Activated T-cell treated with anti-CD3 and anti-CD28 coated beads, Interleukin-2, amount 50 U/mL, for 72 hours (primary cell): ENCODE measurements around the gene UNC45A. TPM values are rescaled to one million over a fixed set of nuclear protein-coding genes. Genes with fewer than 3 reads are reported as not detected.

Source experiments
- ATAC-seq, 2 donors: fragments of 150-1000 bp; cut with Tn5 transposase; replicated peaks in 1 of 2; 2 replicates each; pipeline ENCODE4 v1.10.0; 2021; ENCODE audit warnings: moderate library complexity in 2 of 2, mild to moderate bottlenecking in 1 of 2
- DNase-seq, 2 donors: peaks; one replicate each; pipeline ENCODE4 v3.0.0; 2021 to 2022; ENCODE audit warnings: mixed read lengths in 1 of 2
- H3K27ac Mint-ChIP-seq: one replicate; pipeline ENCODE4 v1.8.0; 2022; ENCODE audit warnings: mild to moderate bottlenecking, moderate library complexity, mixed read lengths
- H3K27me3 Mint-ChIP-seq: one replicate; pipeline ENCODE4 v1.8.0; 2022; ENCODE audit warnings: low read depth, mixed read lengths
- H3K36me3 Mint-ChIP-seq, 2 donors: one replicate each; pipeline ENCODE4 v1.8.0; 2022; ENCODE audit warnings: mixed read lengths in 2 of 2, mild to moderate bottlenecking in 1 of 2; ENCODE audit not compliant: insufficient read depth in 2 of 2
- H3K4me1 Mint-ChIP-seq: one replicate; pipeline ENCODE4 v1.8.0; 2022; ENCODE audit warnings: low read depth, mixed read lengths
- H3K4me3 Mint-ChIP-seq, 2 donors: one replicate each; pipeline ENCODE4 v1.8.0; 2022; ENCODE audit warnings: mild to moderate bottlenecking in 2 of 2, mixed read lengths in 2 of 2, moderate library complexity in 2 of 2
- H3K9me3 Mint-ChIP-seq, 2 donors: one replicate each; pipeline ENCODE4 v1.8.0; 2022; ENCODE audit warnings: mixed read lengths in 2 of 2
- total RNA-seq, 2 donors: library from RNA; stranded (reverse); gene quantifications; one replicate each; pipeline ENCODE4 v1.2.3, GENCODE V29; 2022

UNC45A gene
- total RNA-seq, 2 donors from 2014 or later: 65.9 to 76.8 TPM

DNA sequence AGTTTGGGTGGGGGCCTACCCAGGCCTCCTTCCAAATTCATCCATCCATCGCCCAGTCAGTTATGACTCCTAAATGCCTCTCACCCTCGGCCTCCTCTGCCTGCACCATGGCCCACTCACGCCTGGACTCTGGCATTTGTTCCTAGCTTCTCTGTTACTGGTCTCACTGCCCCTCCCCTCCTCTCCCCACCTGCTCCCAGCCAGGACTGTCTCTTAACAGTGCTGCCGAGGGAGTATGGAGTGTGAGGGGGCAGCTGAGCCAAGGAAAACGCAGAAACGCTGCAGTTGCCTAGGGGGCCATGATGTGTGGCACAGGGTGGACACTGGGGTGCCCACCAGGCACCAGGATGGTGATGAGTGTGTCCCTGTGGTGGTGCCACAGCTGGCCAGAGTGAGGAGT, 22.7 kb downstream of the UNC45A start:
- ATAC-seq: no peak
- Mint-ChIP-seq H3K4me3 (peak overlapping the region; percentile 21 to 70), H3K9me3 (no peaks in the 10 kb centered on the region), H3K36me3 (peaks cover 8 to 11% of the 10 kb centered on the region in 2 donors), H3K4me1 (peaks cover 10% of the 10 kb centered on the region), H3K27me3 (no peaks in the 10 kb centered on the region), H3K27ac (no peak overlapping the region)
- DNase-seq: no peak

DNA sequence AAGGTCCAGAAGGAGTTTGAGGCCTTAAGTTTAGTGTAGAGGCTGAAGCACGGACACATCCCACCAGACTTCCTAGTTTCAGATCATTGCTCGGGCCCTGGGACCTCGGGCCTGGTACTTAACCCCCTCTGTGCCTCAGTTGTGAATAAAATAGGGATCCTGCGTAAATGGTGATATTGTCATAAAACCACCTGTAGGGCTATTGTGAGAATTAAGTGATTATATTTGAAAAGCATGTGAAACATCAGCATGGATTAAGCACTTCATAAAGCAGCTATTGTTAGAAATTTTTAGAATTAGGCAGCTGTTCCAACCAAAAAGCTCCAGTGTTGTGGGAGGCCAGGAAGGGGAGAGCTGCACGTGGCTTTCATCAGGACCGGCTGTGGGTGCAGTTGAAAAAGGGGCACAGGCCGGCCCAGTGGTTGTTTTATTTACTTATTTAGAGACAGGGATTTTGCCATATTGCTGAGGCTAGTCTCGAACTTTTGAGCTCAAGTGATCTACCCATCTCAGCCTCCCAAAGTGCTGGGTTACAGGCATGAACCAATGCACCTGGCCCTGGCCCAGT, 24.0 kb downstream of the UNC45A start:
- no peak for DNase-seq
- Mint-ChIP-seq H3K4me1 (peaks cover 5% of the 10 kb centered on the region), H3K4me3 (no peak overlapping the region), H3K9me3 (no peaks in the 10 kb centered on the region), H3K36me3 (peaks cover 6 to 21% of the 10 kb centered on the region in 2 donors), H3K27me3 (no peaks in the 10 kb centered on the region), H3K27ac (no peak overlapping the region)
- no peak for ATAC-seq

DNA sequence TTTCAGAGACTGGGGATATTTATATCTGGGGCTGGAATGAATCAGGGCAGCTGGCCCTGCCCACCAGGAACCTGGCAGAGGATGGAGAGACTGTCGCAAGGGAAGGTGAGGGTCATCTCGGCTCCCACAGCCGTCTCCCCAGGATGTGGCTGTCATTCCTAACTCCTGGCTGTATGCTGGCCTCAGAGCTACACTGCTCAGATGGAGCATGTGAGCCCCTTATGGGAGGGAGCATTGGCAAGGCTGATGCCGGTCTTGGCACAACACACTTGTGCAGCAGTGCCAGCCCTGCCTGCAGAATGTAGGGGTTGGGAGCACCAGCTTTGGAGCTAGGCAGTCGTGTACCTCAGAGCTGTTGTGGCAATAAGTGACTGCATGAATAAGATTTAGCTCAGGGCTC, 24.8 kb downstream of the UNC45A start:
- Mint-ChIP-seq H3K27me3 (no peaks in the 10 kb centered on the region), H3K9me3 (no peaks in the 10 kb centered on the region), H3K36me3 (peaks cover 6 to 25% of the 10 kb centered on the region in 2 donors), H3K27ac (no peak overlapping the region), H3K4me1 (no peaks in the 10 kb centered on the region), H3K4me3 (no peak overlapping the region)
- DNase-seq (no peak), ATAC-seq (no peak)

DNA sequence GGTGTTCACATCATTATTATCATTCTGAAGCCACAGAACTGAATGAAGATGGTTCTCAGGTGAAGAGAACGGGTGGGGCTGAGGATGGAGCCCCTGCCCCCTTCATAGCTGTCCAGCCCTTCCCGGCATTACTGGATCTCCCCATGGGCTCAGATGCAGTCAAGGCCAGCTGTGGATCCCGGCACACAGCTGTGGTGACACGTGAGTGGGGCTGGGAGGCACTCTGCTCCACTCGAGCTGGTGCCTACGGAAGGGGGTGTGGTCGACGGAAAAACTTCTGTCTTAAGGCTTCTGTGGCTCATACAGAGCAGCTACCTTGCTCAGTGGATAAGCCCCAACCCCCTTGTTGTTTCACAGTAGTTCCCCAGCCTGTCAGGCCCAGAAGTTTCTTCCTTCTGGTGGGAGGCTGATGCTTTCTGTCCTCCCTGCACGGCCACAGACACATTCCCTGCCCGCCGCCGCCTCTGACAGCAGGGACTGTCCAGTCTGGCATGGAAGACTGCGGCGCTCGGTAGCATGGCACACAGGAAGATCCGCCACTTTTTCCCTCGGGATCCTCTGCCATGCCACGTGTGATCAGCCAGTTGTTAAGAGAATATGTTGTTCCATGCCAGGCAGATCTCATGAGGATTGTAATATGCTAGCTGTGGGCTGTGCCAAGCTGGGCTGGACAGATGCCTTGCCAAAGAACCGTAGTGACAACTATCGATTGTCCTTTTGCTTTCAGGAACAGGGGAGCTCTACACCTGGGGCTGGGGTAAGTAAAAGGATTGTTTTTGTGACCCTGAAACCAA, 25.4 kb downstream of the UNC45A start:
- Mint-ChIP-seq H3K9me3 (no peaks in the 10 kb centered on the region), H3K27ac (no peak overlapping the region), H3K27me3 (no peaks in the 10 kb centered on the region), H3K36me3 (peaks cover 9 to 26% of the 10 kb centered on the region in 2 donors), H3K4me1 (no peaks in the 10 kb centered on the region), H3K4me3 (no peak overlapping the region)
- DNase-seq (no peak), ATAC-seq (no peak)

DNA sequence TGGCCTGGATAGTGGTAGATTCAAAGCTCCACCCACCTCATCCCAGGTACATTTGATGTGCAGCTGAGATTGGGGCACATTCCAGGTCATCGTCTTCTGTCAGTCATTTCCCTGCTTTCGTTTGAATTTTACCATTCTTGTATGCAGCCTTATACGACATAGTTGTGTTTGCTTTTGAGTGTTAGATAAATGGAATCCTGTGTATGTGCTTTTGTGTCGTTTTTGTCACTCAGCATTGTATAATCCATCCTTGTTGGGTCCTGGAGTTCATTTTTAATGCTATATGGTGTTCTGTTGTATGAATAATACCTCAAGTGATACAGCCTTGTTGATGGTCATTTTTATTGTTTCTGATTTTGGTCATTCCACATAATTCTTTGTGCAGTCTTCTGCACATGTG, 26.9 kb downstream of the UNC45A start:
- H3K4me3 Mint-ChIP-seq: no peak overlapping the region
- H3K36me3 Mint-ChIP-seq: peaks cover 12 to 26% of the 10 kb centered on the region in 2 donors
- DNase-seq (no peak), ATAC-seq (no peak)
- H3K4me1 Mint-ChIP-seq: no peaks in the 10 kb centered on the region
- no peaks in the 10 kb centered on the region for H3K9me3 Mint-ChIP-seq
- H3K27ac Mint-ChIP-seq: peak overlapping the region; percentile 42
- H3K27me3 Mint-ChIP-seq: no peaks in the 10 kb centered on the region

DNA sequence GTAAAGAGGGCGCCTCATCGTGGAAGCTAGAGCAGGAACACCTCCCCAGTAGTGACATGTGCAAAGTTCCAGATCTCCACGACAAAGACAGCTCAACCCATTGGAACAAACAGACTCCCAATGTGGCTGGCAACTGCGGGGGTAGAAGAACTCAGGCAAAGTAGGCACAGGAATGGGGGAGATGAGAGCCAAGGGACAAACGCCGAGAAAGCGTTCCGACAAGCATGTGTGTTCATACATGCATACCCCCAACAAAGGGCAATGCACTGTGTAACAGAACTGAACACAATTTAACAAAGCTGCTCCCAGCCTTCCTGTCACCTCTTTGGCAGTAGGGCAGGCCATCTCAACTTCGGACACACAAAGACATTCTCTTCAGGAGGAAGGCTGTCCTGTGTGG, 31.2 kb downstream of the UNC45A start:
- no peak for DNase-seq
- Mint-ChIP-seq H3K27ac (no peak overlapping the region), H3K27me3 (no peaks in the 10 kb centered on the region), H3K4me1 (no peaks in the 10 kb centered on the region), H3K9me3 (no peaks in the 10 kb centered on the region), H3K36me3 (peaks cover 9 to 33% of the 10 kb centered on the region in 2 donors), H3K4me3 (no peak overlapping the region)
- ATAC-seq: no peak

DNA sequence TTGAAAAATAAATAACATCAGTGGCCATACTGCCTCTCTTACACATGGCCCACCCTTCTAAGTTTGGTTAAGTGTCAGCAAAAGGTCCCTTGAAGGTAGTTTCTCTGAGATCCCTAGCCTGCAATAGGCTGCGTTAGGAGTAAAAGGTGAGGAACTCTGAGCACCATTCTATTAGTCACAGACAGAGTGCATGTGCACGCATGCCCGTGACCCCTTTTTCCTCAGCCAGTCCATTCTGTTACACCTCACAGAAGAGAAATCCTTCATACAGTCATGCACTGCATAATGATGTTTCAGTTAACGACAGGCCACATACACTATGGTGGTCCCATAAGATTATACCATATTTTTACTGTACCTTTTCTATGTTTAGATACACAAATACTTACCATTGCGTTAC, 32.1 kb downstream of the UNC45A start:
- no peak overlapping the region for H3K4me3 Mint-ChIP-seq
- DNase-seq (no peak), ATAC-seq (no peak)
- H3K27me3 Mint-ChIP-seq: no peaks in the 10 kb centered on the region
- H3K9me3 Mint-ChIP-seq: no peaks in the 10 kb centered on the region
- peaks cover 7 to 29% of the 10 kb centered on the region in 2 donors for H3K36me3 Mint-ChIP-seq
- H3K27ac Mint-ChIP-seq: no peak overlapping the region
- no peaks in the 10 kb centered on the region for H3K4me1 Mint-ChIP-seq

DNA sequence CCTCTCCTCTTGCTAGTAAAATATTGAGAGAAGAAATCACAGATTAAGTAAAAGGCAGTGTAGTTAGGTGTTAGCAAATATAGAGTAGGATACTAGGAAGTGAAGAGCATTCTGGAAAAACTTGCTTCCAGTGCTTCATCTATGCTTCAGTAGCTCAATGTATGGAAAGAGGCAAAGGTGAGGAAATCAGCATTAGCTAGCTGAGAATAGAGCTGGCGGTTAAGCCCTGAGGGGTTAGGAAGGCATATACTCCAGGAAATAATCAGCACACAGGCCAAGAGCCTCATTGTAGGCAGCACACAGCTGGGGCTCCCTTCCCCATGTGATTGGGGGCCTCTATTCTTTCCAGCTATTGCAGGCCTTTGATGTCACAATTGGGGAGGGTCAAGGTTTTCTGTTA, 33.3 kb downstream of the UNC45A start:
- H3K27ac Mint-ChIP-seq: no peak overlapping the region
- DNase-seq: no peak
- no peaks in the 10 kb centered on the region for H3K27me3 Mint-ChIP-seq
- H3K36me3 Mint-ChIP-seq: peaks cover 7 to 25% of the 10 kb centered on the region in 2 donors
- no peaks in the 10 kb centered on the region for H3K4me1 Mint-ChIP-seq
- no peaks in the 10 kb centered on the region for H3K9me3 Mint-ChIP-seq
- ATAC-seq: no peak
- H3K4me3 Mint-ChIP-seq: no peak overlapping the region

DNA sequence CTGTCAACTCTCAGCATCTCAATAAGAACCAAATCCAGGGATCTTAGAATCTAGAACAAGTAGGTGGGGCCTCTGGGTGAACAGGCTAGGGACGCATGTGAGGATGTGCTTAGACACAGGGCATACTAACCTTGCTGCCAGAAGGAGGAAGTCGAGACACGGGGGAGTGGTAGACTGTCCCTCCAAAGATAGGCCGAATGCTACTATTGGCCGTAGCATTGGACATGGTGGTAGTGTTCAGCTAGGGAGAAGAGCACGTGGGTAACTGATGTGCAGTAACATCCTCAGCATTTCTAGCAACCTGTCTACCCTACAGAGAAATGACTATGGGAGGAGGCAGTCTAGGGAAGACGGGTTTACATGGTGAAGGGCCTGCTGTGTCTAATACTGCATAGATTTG, 35.2 kb downstream of the UNC45A start:
- H3K27ac Mint-ChIP-seq: no peak overlapping the region
- H3K27me3 Mint-ChIP-seq: no peaks in the 10 kb centered on the region
- no peak overlapping the region for H3K4me3 Mint-ChIP-seq
- peaks cover 9 to 28% of the 10 kb centered on the region in 2 donors for H3K36me3 Mint-ChIP-seq
- no peaks in the 10 kb centered on the region for H3K4me1 Mint-ChIP-seq
- ATAC-seq (peak in 1 of 2 donors; percentile 11), DNase-seq (no peak)
- no peaks in the 10 kb centered on the region for H3K9me3 Mint-ChIP-seq

DNA sequence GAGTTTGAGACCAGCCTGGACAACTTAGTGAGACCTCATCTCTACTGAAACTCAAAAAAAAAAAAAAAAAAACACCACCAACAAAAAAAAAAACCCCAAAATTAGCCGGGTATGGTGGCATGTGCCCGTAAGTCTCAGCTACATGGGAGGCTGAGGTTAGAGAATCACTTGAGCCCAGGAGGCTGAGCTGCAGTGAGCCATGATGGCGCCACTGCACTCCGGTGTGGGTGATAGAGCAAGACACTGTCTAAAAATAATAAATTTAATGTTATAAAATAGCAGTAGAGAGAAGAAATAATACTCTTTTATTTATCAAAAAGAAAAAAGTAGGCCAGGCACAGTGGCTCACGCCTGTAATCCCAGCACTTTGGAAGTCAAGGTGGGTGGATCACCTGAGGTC, 37.0 kb downstream of the UNC45A start:
- peaks cover 6 to 35% of the 10 kb centered on the region in 2 donors for H3K36me3 Mint-ChIP-seq
- H3K27me3 Mint-ChIP-seq: no peaks in the 10 kb centered on the region
- ATAC-seq: no peak

DNA sequence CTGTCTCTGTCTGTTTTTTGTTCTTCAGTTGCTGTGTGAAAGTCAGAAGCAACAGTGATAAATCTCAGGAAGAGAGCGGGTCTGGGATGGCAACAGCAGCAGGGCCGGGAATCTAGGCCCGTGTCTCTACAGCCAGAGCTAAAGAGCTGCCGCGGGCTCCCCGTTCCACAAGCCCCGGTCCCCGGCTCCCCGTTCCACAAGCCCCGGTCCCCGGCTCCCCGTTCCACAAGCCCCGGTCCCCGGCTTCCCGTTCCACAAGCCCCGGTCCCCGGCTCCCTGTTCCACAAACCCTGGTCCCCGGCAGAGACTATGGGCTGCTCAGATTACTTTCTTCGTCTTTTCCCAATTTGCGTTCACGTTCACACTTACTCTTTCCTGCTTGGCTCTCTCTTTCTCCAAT, 39.1 kb downstream of the UNC45A start:
- Mint-ChIP-seq H3K27ac (no peak overlapping the region), H3K4me1 (no peaks in the 10 kb centered on the region), H3K4me3 (no peak overlapping the region), H3K9me3 (no peaks in the 10 kb centered on the region), H3K36me3 (peaks cover 14 to 45% of the 10 kb centered on the region in 2 donors), H3K27me3 (no peaks in the 10 kb centered on the region)
- ATAC-seq (no peak), DNase-seq (no peak)

More for the DNA sequence above, 37.0 kb downstream of the UNC45A start:
- DNase-seq: no peak
- Mint-ChIP-seq H3K4me3 (no peak overlapping the region), H3K27ac (no peak overlapping the region), H3K4me1 (no peaks in the 10 kb centered on the region), H3K9me3 (no peaks in the 10 kb centered on the region)

DNA sequence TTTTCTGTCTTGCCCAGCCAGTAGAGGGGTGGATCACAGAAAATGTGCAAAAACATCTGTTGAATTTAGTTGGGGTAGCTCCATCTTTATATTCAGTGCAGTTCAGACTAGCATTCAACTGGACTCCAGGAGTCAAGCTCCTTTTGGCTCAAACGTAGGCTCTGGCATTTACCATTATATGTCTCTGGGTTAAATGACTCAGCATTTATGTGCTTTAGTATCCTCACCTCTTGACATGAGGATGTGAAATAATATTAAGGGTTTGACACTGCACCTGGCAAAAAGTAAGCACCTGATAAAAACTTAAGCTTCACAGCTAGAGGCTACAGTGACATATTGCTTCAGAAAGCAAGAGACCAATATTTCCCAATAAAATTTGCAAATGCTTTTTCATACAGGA, 44.5 kb downstream of the UNC45A start:
- Mint-ChIP-seq H3K9me3 (no peaks in the 10 kb centered on the region), H3K27me3 (no peaks in the 10 kb centered on the region), H3K4me1 (peaks cover 19% of the 10 kb centered on the region), H3K27ac (no peak overlapping the region), H3K4me3 (no peak overlapping the region), H3K36me3 (peaks cover 27 to 73% of the 10 kb centered on the region in 2 donors)
- ATAC-seq: no peak
- DNase-seq: no peak

DNA sequence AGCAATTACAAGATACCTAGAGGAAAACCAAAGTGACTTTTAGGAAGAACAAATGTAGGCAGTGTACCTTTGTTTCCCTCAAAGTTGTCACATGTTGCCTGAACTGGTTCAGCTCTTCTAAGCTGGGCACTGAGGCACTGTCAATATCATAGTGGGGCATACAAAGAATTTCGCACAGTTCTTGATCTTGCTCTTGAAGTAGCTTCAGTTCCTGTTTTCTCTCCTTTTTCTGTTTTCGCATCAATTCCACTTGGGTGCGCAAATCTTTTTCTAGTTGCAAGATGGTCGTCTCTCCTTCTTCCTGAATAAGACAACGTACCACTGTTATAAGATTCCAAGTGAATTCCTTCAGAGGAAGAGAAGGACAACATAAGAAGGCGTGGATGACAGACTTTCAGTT, 46.6 kb downstream of the UNC45A start:
- no peak for ATAC-seq
- Mint-ChIP-seq H3K9me3 (no peaks in the 10 kb centered on the region), H3K36me3 (peaks cover 25 to 64% of the 10 kb centered on the region in 2 donors), H3K27me3 (no peaks in the 10 kb centered on the region), H3K4me3 (no peak overlapping the region), H3K4me1 (peaks cover 19% of the 10 kb centered on the region), H3K27ac (no peak overlapping the region)
- no peak for DNase-seq

DNA sequence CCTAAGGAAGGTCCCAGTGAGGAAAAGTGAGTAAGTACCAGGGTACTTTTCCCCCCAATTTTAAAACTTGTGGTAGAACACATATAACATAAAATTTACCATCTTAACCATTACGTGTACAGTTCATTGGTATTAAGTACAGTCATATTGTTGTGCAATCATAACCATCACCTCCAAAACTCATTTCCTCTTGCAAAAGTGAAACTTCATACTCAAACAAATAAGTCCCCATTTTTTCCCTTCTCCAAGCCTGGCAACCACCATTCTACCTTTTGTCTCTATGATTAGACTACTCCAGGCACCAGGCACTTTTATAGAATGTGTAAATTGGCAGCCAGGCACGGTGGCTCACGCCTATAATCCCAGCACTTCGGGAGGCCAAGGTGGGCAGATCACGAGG, 47.0 kb downstream of the UNC45A start:
- ATAC-seq (peak; percentile 22 to 70), DNase-seq (no peak)
- no peak overlapping the region for H3K4me3 Mint-ChIP-seq
- H3K27ac Mint-ChIP-seq: peak overlapping the region; percentile 4
- no peaks in the 10 kb centered on the region for H3K9me3 Mint-ChIP-seq
- H3K4me1 Mint-ChIP-seq: peaks cover 19% of the 10 kb centered on the region
- H3K27me3 Mint-ChIP-seq: no peaks in the 10 kb centered on the region
- H3K36me3 Mint-ChIP-seq: peaks cover 25 to 62% of the 10 kb centered on the region in 2 donors
